ENCODE measurements around the gene C1orf159.

DNA sequence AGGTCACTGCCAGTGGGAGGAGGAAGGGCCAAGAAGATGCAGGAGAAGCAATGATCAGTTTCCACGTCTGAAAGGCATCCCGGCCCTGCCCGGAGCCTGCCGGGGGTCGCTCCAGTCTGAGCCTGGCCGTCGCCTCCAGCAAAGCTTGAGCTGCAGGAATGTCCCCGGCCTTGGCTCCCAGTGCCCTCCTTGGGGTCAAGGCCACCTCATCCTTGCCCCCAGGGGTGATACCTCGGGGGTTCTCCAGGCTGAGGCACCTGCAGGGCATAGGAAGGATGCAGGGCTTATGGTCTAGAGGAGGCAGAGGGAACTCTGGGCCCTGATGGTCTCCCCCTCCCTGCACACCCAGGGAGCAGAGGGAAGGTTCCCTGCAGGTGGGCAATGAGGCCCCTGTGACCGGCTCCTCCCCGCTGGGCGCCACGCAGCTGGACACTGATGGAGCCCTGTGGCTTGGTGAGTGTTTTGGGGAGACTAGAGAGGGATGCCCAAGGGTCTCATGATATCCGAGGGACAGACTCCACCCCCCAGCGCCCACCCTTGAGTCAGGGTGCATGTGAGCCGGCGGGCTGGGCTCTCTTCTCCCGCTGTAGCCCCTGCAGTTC lies 61.7 kb downstream of the C1orf159 start:
- TF ChIP-seq POLR2A (IDR thresholded peaks at IDR 0.05; ENCODE audit: low read length): no peak
- TF ChIP-seq GATA1 (IDR thresholded peaks at IDR 0.05; ENCODE audit: low read depth, low read length): no peak

Measured in erythroblast (primary cell).